ENCODE measurements around the gene KDM2B.

GRCh38 chr12:121388421-121388981 is 192.3 kb downstream of the KDM2B start:
- TF ChIP-seq GATA3 (IDR thresholded peaks at IDR 0.05; ENCODE audit: low read depth, low read length) (no peak), GATA2 (IDR thresholded peaks at IDR 0.05; ENCODE audit: low read depth, low read length) (no peak)

Data from SH-SY5Y (cell line).